Hematopoietic multipotent progenitor cell treated with erythropoietin and hydrocortisone succinate and interleukin-3 and kit ligand, for 15 days (in vitro differentiated cells): ENCODE data around the gene TRIM28.
"Not testable (repeated sequence)": the region's sequence is repeated elsewhere in the genome, so short reads cannot be mapped to it uniquely, and the experiment has no call there.

Experiments
- DNase-seq: peaks from one replicate; pipeline ENCODE4 v3.0.0-alpha.2; 2015; ENCODE audit warnings: low spot score

TRIM28 gene

DNA sequence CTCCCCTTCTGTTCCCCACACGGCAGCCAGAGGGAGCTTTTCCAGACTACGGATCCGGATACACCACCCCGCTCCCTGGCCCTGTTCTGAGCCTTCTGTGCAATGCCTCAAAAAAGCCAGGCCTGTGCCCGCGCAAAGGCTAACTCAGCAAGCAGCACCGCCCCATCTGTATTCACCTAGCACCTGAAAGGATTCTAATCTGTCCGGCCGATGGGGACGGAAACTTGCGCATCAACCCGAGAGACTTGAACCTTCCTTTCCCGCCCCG lies 24.8 kb upstream of the TRIM28 start:
- DNase-seq: peak; percentile 51

DNA sequence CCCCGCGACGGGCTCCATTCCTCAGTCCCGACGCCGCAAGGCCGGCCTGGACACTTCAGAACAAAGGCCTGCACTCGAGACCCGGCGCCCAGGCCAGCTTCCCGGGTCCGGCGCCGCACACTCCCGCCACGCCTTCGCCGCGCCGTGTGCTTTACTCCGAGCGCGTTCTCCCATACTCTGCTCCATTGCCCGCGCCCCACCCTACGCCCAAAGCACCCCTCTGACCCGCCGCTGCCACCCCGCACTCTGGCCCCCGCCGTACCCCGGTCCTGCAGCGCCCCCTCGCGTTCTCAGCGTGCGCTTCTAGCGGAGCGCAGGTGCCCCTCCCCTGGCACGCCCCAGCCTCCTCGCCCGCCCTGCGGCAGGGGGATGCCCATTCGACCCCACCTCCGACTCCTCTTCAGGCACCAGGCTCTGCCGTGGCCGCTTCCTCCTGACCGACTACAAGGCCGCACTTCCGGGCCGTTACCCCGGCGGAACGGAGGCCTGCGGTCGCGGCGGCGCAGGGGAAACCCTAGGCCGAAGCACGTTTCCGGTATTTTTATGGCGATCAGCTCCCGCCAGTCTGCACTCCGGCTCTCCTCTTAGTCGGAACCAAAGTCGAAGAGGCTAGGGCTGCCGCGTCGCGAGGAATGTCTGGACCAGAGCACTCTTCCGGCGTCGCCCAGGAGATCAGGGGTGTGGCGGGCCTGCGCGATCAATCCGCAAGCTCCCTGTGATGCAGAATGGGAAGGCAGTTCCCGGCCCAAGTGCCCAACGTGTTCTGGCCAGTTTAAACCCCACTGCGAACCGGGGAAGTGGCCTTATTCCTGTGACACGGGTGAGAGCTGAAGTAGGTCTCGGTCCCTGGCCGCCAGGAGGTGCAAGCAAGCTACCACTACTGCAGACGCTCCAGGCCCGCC lies 24.3 kb upstream of the TRIM28 start, which contains the start of gene ZBTB45:
ZBTB45 (minus strand) TSS at position 456 of the 902 bp plus-strand sequence. CDS start 2,137 bp downstream, outside the sequence.
- peak; percentile 82 for DNase-seq

DNA sequence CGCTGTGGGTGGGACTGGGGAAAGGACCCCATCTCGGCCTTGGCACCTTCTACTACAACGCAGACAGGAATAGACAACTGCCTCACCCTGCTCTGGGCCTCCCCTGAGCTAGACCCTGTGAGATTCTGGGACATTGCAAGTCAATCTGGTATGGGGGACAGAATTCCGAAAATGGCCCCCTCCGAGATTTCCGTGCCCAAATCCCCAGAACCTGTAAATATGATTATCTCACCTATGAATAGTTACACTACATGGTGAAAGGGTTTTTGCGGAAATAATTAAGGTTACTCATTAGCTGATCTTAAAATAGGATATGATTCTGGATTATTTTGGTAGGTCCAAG lies 23.6 kb upstream of the TRIM28 start:
- DNase-seq: no peak

DNA sequence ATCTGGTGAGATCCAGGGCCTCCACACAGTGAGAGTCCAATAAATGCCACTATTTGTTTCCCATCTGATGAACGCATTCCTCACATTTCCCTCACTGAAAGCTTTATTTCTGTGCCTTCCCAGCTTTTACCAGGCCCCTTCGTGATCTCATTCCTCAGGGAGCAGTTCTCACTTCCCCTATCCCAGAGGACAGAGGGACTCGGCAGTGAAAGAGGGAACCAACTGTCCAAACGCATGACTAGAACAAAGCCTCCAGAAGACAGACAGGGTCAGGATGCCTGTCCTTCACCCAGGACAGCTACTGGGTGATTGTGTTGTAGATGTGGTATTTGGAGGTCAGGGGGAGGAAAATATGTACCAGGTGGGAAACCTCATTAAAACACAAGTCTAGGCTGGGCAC lies 22.2 kb upstream of the TRIM28 start:
- no peak for DNase-seq

DNA sequence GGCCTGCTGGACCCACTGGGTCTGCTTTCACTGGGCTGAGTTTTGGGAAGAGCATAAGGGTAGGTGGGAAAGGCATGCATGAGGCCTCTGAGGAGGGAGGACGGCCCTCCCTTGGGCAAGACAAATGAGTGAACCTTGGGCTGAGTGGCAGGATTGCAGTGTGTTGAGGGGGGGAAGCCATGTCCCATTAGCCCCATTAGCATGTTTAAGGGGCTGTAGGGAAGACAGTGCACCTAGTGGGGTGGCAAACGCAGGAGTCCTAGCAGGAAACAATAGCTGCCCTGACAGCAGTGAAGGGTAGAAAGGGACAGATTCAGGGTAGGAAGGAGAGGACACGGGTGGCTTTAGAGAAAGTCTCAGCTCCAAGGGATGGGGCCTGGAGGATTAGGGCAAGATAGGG lies 21.2 kb upstream of the TRIM28 start:
- no peak for DNase-seq

DNA sequence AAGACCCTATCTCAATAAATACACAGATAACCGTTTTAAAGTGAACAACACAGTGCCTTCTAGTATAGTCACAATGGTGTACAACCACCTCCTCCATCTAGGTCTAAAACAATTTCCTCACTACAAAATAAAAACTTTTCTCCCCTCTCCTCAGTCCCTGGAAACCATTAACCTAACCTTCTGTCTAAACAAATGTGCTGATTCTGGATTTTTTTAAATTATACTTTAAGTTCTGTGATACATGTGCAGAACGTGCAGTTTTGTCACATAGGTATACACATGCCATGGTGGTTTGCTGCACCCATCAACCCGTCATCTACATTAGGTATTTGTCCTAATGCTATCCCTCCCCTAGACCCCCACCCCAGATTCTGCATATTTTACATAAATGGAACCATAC lies 14.5 kb upstream of the TRIM28 start:
- no peak for DNase-seq

DNA sequence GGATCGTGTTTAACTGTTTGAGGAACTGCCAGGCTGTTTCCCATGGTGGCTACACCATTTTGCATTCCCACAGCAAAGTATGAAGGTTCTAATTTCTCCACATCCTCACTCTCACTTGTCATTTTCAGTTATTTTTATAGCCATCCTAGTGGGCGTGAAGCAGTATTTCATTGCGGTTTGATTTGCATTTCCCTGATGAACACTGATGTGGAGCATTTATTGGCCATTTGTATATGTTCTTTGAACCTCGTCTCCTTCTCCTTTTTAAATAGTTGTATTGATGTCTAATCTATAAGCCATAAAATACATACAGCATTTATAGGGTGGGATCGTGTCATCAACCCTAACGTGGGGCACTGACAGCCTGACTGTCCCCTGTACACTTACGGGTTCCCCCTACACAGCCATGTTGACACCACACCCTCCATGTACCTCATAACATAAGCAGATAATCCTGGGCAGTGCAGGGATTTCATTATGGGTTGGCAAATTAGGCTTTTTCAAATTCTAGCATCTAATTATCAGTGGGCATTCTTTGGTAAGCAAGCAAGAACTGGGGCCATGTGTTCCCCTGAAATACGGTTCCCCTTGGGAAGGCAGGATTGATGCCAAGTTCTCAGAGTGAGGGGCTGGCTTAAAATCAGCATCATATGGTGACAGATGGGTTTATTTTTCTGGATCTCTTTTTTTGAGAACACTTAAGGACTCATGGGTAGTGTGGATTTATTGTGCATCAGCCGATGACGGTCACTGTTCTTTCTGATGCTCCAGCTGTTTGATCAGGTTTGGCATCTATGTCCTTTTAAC lies 12.6 kb upstream of the TRIM28 start:
- DNase-seq: no peak

DNA sequence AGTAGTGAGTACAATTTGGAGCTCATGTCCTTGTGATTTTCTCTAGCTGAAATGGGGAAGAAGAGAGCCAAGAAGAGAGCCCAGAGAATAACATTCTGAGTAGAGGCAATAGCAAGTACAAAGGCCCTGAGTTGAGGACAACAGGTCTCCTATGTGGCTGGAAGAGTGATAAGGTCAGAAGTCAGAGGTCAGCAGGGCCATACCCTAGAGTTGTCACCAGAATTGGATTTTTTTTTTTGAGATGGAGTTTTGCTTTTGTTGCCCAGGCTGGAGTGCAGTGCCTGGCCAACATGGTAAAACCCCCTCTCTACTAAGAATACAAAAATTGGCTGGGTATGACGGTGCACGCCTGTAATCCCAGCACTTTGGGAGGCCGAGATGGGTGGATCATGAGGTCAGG lies 8.0 kb upstream of the TRIM28 start:
- DNase-seq: no peak

DNA sequence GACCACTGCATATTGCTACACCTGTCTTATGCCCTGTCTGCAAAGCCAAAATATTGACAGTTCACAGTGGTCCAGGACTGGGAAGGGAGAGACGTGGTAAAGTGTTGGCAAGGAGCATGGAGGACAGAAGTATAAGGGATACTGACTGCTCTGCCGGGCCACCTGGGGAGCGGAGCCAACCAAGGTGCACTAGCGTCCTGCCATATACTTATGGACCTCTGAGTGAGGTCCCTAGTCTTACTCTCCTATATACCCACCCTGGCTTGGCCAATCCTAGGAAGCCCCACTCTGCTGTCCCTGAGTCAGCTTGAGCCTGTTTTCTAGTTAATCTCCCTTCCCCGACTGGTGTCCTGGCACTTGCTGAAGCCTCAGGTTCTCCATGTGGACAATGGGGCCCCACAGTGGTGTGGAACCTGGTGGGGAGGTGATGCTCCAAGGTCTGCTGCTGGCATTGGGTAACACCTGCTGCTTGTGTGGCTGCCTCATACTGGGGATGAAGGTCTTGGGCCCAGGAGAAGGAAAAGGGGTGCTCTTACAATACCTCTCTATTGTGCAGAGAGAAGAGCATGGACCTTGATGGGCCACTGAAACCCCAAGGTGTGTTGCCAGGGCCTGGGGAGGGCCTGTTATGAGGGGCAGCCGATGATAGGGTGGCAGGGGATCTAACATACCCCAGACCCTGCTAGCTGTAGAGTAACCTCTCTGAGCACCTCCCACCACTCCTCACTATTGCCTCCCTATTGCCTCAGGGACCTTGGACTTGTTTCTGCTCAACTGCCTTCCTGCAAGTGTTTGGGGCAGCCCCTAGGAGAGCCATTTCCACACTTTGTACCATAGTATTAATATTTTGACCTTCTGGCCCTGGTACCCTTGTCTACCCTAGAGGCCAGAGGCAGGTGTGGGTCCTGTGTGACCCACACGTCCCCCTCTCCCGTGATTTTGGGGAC lies 6.7 kb upstream of the TRIM28 start:
- no peak for DNase-seq

DNA sequence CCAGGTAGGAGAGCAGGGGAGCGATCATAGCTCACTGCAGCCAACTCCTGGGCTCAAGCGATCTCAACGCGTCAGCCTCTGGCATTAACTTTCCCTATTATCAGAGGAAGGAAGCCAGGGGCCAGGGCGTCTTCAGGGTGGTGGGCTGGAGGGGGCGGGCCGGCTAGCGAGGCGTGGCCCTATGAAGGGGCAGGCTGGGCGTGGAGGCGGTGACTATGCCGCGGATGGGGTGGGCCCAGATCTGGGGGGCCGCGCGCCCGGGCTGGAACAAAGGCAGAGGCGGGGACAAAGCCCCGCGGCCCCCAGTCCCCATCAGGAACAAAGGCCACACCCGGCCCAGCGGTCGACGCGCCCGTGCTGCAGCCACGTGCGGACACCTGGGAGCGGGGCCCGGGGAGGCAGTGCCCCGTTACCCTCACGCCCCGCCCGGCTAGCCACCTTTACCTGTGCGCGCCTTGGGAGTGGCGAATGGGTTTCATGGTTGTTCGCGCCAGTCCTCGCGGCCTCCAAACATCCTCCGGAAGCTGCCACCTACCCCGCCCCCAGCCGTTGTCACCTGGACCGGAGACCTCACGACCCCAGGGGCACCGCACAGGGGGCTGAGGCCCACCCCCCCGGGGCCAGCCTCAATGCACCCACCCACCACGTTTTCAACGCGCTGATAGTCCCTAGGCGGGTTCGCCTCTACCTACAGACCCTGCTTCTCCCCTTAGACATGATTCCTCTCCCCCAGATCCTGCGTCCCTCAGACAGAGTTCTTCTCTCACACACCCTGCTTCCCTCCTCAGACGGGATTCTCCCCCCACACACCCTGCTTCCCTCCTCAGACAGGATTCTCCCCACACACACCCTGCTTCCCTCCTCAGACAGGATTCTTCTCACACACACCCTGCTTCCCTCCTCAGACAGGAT lies 5.4 kb upstream of the TRIM28 start:
- DNase-seq: no peak

DNA sequence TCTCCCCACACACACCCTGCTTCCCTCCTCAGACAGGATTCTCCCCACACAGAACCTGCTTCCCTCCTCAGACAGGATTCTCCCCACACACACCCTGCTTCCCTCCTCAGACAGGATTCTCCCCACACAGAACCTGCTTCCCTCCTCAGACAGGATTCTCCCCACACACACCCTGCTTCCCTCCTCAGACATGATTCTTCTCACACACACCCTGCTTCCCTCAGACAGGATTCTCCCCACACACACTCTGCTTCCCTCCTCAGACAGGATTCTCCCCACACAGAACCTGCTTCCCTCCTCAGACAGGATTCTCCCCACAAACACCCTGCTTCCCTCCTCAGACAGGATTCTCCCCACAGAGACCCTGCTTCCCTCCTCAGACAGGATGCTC lies 4.7 kb upstream of the TRIM28 start:
- DNase-seq: not testable (repeated sequence)

DNA sequence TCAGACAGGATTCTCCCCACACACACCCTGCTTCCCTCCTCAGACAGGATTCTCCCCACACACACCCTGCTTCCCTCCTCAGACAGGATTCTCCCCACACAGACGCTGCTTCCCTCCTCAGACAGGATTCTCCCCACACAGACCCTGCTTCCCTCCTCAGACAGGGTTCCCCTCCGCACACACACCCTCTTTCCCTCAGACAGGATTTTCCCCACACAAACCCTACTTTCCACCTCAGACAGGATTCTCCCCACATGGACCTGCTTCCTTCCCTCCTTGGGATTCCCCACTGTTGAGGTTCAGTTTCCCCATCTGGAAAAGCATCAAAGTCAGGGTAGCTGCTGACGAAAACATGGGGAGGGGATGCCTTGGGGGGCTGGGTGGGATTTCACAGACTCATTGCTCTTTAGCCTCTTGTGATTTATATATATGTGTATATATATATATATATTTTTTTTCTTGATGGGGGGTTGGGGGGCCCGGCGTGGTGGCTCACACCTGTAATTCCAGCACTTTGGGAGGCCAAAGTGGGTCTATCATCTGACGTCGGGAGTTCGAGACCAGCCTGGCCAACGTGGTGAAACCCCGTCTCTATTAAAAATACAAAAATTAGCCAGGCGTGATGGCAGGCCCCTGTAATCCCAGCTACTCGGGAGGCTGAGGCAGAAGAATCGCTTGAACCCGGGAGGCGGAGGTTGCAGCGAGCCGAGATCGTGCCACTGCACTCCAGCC lies 1.1 kb upstream of the TRIM28 start:
- DNase-seq: not testable (repeated sequence)

DNA sequence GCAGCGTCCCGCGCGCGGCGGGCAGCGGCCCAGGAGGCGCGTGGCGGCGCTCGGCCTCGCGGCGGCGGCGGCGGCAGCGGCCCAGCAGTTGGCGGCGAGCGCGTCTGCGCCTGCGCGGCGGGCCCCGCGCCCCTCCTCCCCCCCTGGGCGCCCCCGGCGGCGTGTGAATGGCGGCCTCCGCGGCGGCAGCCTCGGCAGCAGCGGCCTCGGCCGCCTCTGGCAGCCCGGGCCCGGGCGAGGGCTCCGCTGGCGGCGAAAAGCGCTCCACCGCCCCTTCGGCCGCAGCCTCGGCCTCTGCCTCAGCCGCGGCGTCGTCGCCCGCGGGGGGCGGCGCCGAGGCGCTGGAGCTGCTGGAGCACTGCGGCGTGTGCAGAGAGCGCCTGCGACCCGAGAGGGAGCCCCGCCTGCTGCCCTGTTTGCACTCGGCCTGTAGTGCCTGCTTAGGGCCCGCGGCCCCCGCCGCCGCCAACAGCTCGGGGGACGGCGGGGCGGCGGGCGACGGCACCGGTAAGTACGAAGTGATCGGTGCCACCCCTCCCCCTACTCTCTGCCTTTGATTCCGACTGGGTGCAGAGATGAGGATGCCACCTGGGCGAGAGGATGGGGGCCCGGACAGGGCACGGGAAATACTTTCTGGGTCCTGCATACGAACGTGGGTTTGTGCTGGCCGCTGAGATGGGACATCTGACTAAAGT lies 874 bp downstream of the TRIM28 start:
- DNase-seq: peak; percentile 59

DNA sequence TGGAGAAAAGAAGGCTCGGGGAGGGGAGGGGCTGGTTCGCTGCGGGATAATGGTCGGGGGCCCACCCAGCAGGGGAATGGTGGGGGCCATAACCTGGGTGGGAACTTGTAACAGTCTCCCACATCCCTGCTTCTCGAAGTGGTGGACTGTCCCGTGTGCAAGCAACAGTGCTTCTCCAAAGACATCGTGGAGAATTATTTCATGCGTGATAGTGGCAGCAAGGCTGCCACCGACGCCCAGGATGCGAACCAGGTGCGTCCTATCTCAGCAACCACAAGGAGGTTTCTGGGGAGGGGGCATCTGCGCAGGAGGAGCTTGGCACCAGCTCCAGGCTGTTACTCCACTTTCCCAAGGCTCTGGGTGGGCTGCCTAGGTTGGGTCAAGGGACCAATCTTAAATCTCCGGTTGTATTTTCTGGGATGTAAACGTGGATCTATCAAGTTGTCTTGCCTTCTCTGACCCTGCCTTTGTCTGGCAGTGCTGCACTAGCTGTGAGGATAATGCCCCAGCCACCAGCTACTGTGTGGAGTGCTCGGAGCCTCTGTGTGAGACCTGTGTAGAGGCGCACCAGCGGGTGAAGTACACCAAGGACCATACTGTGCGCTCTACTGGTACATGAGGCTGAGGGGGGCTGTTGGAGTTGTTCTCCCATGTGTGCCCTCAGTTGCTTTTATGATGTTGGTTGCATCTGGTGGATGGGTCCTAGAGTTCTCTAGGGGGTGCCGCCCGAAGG lies 1.6 kb downstream of the TRIM28 start:
- DNase-seq: no peak

DNA sequence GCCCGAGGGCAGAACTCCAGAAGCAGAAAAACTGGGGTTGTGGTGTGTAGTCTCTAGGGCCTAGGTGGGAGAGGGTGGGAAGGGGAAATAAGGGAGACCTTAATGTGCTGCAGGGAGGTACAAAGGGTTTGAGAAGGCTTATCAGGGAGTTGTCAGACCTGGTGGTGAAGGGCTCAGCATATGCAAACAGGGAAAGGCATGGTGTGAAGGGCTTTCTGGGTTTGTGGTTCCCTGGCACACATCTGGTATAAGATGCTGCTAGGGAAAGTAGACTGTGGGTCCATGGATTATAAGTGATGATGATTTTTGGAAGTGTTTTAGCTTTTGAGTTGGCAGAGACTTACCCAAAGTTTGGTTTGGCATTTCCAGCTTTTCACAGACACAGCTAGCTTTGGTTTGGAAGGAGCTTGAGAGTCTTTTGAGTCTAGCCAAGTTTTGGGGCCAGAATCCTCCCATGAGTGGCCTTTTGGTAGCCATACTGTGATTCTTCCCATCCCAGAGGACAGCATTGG lies 2.2 kb downstream of the TRIM28 start:
- no peak for DNase-seq

DNA sequence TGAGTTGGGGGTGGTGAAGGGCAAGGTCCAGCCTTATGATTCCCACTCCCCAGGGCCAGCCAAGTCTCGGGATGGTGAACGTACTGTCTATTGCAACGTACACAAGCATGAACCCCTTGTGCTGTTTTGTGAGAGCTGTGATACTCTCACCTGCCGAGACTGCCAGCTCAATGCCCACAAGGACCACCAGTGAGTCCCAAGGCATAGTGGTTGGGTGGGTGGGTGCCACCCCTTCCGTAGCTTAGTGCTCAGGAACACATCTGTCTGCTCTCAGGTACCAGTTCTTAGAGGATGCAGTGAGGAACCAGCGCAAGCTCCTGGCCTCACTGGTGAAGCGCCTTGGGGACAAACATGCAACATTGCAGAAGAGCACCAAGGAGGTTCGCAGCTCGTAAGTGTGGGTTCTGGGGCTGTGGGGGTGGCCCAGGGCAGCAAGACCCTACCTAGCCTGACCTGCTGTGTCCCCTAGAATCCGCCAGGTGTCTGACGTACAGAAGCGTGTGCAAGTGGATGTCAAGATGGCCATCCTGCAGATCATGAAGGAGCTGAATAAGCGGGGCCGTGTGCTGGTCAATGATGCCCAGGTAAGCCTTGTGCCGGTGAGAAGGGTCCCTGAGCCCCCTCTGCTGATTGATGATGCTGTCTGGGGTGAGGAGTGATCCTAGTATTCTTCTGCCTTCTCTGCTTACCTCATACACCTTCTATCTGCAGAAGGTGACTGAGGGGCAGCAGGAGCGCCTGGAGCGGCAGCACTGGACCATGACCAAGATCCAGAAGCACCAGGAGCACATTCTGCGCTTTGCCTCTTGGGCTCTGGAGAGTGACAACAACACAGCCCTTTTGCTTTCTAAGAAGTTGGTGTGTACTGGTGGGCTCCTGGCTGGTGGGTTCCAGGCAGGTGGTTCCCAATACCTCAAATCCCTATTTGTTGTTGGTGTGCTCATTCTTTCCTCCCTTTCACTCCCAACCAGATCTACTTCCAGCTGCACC lies 3.8 kb downstream of the TRIM28 start:
- no peak for DNase-seq

DNA sequence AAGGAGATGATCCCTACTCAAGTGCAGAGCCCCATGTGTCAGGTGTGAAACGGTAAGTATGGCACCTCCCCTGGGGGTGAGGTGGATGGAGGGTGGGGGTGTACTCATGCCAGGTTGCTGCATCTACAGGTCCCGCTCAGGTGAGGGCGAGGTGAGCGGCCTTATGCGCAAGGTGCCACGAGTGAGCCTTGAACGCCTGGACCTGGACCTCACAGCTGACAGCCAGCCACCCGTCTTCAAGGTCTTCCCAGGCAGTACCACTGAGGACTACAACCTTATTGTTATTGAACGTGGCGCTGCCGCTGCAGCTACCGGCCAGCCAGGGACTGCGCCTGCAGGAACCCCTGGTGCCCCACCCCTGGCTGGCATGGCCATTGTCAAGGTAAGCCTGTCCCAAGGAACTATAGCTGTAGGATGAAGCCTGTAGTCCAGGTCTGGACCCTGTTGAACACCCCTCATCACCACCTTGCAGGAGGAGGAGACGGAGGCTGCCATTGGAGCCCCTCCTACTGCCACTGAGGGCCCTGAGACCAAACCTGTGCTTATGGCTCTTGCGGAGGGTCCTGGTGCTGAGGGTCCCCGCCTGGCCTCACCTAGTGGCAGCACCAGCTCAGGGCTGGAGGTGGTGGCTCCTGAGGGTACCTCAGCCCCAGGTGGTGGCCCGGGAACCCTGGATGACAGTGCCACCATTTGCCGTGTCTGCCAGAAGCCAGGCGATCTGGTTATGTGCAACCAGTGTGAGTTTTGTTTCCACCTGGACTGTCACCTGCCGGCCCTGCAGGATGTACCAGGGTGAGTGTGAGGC lies 5.2 kb downstream of the TRIM28 start:
- no peak for DNase-seq
